Astrocyte (in vitro differentiated cells and primary cell): Measurements from ENCODE around the gene CLNK. TPM values are rescaled to one million over a fixed set of nuclear protein-coding genes. Genes with fewer than 3 reads are reported as not detected.

Experiments
- DNase-seq: peaks from one replicate; pipeline ENCODE4 v3.0.0-alpha.2; 2010; ENCODE audit warnings: low read depth
- FAIRE-seq: peaks from 2 replicates; lab custom pipeline; 2011; peaks lifted over from hg19 to GRCh38; lab: Jason Lieb, UNC
- H2AFZ ChIP-seq: 2 replicates; pipeline ENCODE4 v1.6.0; 2012; ENCODE audit warnings: low read depth, low read length, inconsistent platforms
- H3K27ac ChIP-seq: 2 replicates; pipeline ENCODE4 v1.5.1; 2011; ENCODE audit warnings: low read depth, low read length, inconsistent platforms
- H3K27me3 ChIP-seq: 2 replicates; pipeline ENCODE4 v1.6.0; 2011; ENCODE audit warnings: low read length, inconsistent platforms; ENCODE audit not compliant: insufficient read depth
- H3K36me3 ChIP-seq: 2 replicates; pipeline ENCODE4 v1.5.1; 2011; ENCODE audit warnings: low read length, inconsistent platforms; ENCODE audit not compliant: insufficient read depth
- H3K4me1 ChIP-seq: 2 replicates; pipeline ENCODE4 v1.5.1; 2011; ENCODE audit warnings: low read length, inconsistent platforms; ENCODE audit not compliant: insufficient read depth
- H3K4me2 ChIP-seq: 2 replicates; pipeline ENCODE4 v1.6.0; 2012; ENCODE audit warnings: low read length, inconsistent platforms
- H3K4me3 ChIP-seq: 2 replicates; pipeline ENCODE4 v1.5.1; 2011; ENCODE audit warnings: low read depth, mild to moderate bottlenecking, low read length, inconsistent platforms; ENCODE audit not compliant: insufficient read depth
- H3K79me2 ChIP-seq: 2 replicates; pipeline ENCODE4 v1.6.0; 2012; ENCODE audit warnings: mild to moderate bottlenecking, low read length, inconsistent platforms; ENCODE audit not compliant: insufficient read depth
- H3K9ac ChIP-seq: 2 replicates; pipeline ENCODE4 v1.6.0; 2012; ENCODE audit warnings: mild to moderate bottlenecking, low read length, inconsistent platforms
- H3K9me3 ChIP-seq: 2 replicates; pipeline ENCODE4 v1.5.1; 2012; ENCODE audit warnings: low read depth, mild to moderate bottlenecking, low read length, inconsistent platforms; ENCODE audit not compliant: insufficient read depth
- H4K20me1 ChIP-seq: 2 replicates; pipeline ENCODE4 v1.6.0; 2012; ENCODE audit warnings: low read length, inconsistent platforms; ENCODE audit not compliant: insufficient read depth
- H3K27ac Mint-ChIP-seq: one replicate; pipeline ENCODE4 v1.8.0; 2021; ENCODE audit warnings: mild to moderate bottlenecking, mixed read lengths; ENCODE audit not compliant: unreplicated experiment
- H3K27me3 Mint-ChIP-seq: one replicate; pipeline ENCODE4 v1.8.0; 2021; ENCODE audit warnings: low read depth, mixed read lengths; ENCODE audit not compliant: unreplicated experiment
- H3K36me3 Mint-ChIP-seq: one replicate; pipeline ENCODE4 v1.8.0; 2021; ENCODE audit warnings: low read depth, mixed read lengths; ENCODE audit not compliant: unreplicated experiment
- H3K4me1 Mint-ChIP-seq: one replicate; pipeline ENCODE4 v1.8.0; 2021; ENCODE audit warnings: low read depth, mixed read lengths; ENCODE audit not compliant: unreplicated experiment
- H3K4me3 Mint-ChIP-seq: one replicate; pipeline ENCODE4 v1.8.0; 2021; ENCODE audit warnings: mild to moderate bottlenecking, moderate library complexity, mixed read lengths; ENCODE audit not compliant: unreplicated experiment
- H3K9me3 Mint-ChIP-seq: one replicate; pipeline ENCODE4 v1.8.0; 2021; ENCODE audit warnings: mild to moderate bottlenecking, mixed read lengths; ENCODE audit not compliant: unreplicated experiment
- EZH2 ChIP-seq: IDR thresholded peaks from 2 replicates; pipeline ENCODE4 v1.6.1; 2012; ENCODE audit warnings: mild to moderate bottlenecking, low read length, inconsistent platforms; ENCODE audit not compliant: insufficient read depth
- total RNA-seq: library from RNA; stranded (reverse); gene quantifications from 2 replicates; pipeline ENCODE4 v1.2.1, GENCODE V29; 2021
- TF ChIP-seq, protein P1 (sequence below): IDR thresholded peaks from 2 replicates; pipeline ENCODE4 v1.5.1; 2011; ENCODE audit warnings: low read depth, mild to moderate bottlenecking, inconsistent platforms, low read length, moderate library complexity; ENCODE audit not compliant: insufficient read depth

CLNK gene
- total RNA-seq, 1 donor from 2014 or later: not detected

DNA sequence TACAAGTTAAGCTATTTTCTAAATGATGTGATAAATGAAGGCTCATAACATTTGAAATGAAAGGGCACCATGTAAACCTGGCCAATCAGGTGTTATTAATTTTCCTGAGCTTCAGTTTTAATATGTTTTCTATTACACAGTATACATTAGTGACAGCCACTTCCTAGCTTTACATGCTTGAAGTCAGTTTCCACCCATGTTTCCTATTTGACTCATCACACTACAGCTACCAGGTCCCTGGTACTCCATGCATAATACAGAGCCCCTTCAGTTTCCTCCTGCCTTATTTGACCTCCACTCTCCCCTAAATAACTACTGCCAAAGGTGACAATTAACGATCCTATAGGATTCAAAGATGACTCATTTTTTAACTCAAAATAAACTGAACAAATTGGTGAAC, 245.6 kb downstream of the CLNK start:
- Histone ChIP-seq H3K9ac (no peak overlapping the region), H3K9me3 (peaks cover 2% of the 10 kb centered on the region), H3K4me3 (no peak overlapping the region), H3K27ac (no peak overlapping the region), H2AFZ (no peak overlapping the region), H3K4me1 (no peaks in the 10 kb centered on the region), H3K27me3 (no peaks in the 10 kb centered on the region), H3K79me2 (no peaks in the 10 kb centered on the region), H3K36me3 (peaks cover 6% of the 10 kb centered on the region), H3K4me2 (no peak overlapping the region), H4K20me1 (peaks cover 9% of the 10 kb centered on the region)
- DNase-seq (no peak), FAIRE-seq (no peak)
- TF ChIP-seq, protein P1, sequence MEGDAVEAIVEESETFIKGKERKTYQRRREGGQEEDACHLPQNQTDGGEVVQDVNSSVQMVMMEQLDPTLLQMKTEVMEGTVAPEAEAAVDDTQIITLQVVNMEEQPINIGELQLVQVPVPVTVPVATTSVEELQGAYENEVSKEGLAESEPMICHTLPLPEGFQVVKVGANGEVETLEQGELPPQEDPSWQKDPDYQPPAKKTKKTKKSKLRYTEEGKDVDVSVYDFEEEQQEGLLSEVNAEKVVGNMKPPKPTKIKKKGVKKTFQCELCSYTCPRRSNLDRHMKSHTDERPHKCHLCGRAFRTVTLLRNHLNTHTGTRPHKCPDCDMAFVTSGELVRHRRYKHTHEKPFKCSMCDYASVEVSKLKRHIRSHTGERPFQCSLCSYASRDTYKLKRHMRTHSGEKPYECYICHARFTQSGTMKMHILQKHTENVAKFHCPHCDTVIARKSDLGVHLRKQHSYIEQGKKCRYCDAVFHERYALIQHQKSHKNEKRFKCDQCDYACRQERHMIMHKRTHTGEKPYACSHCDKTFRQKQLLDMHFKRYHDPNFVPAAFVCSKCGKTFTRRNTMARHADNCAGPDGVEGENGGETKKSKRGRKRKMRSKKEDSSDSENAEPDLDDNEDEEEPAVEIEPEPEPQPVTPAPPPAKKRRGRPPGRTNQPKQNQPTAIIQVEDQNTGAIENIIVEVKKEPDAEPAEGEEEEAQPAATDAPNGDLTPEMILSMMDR: no peak
- TF ChIP-seq EZH2: no peak
- Mint-ChIP-seq H3K4me3 (no peak overlapping the region), H3K9me3 (no peaks in the 10 kb centered on the region), H3K4me1 (peaks cover 12% of the 10 kb centered on the region), H3K27ac (no peak overlapping the region), H3K27me3 (no peaks in the 10 kb centered on the region), H3K36me3 (peaks cover 10% of the 10 kb centered on the region)

DNA sequence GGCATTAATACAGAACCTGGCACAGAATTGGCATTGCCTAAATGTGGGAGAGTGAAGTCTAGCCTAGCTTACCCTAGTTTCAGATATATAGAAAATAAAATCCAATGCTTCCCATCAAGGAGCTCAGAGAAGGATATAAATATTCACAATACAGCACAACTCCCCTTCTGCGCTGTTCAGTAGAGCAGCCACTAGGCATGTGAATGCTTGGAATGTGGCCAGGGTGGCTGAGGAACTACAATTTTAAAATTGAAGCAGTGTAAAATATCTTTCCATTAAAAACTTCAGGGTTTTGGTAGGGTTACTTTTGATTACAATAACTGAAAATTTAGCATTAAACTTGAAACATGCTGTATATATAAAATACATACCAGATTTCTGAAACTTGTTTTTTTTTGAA, 246.8 kb downstream of the CLNK start:
- Mint-ChIP-seq H3K9me3 (no peaks in the 10 kb centered on the region), H3K36me3 (peaks cover 2% of the 10 kb centered on the region)
- no peak for FAIRE-seq

More for the DNA sequence above, 246.8 kb downstream of the CLNK start:
- DNase-seq: no peak
- Histone ChIP-seq H3K4me3 (no peak overlapping the region), H3K36me3 (peaks cover 2% of the 10 kb centered on the region), H3K27ac (no peak overlapping the region), H3K9ac (no peak overlapping the region), H3K27me3 (no peaks in the 10 kb centered on the region), H4K20me1 (peaks cover 9% of the 10 kb centered on the region), H3K9me3 (no peaks in the 10 kb centered on the region), H3K79me2 (no peaks in the 10 kb centered on the region), H3K4me1 (no peaks in the 10 kb centered on the region), H3K4me2 (no peak overlapping the region), H2AFZ (no peak overlapping the region)
- TF ChIP-seq, protein P1: no peak
- no peak for TF ChIP-seq EZH2
- Mint-ChIP-seq H3K27ac (no peak overlapping the region), H3K27me3 (no peaks in the 10 kb centered on the region), H3K4me3 (no peak overlapping the region), H3K4me1 (peaks cover 3% of the 10 kb centered on the region)

Other genes with a start within 250 kb of the CLNK start
- 27.6 and 33.1 TPM in 2 replicates for gene ZNF518B, start 227.3 kb downstream of the CLNK start, total RNA-seq